Smooth muscle cell of the brain vasculature (primary cell): ENCODE results near the gene TCEAL8.

Experiments used
- DNase-seq: peaks from one replicate; pipeline ENCODE4 v3.0.0-alpha.2; 2012; ENCODE audit warnings: low read depth, low spot score

TCEAL8 gene

DNA sequence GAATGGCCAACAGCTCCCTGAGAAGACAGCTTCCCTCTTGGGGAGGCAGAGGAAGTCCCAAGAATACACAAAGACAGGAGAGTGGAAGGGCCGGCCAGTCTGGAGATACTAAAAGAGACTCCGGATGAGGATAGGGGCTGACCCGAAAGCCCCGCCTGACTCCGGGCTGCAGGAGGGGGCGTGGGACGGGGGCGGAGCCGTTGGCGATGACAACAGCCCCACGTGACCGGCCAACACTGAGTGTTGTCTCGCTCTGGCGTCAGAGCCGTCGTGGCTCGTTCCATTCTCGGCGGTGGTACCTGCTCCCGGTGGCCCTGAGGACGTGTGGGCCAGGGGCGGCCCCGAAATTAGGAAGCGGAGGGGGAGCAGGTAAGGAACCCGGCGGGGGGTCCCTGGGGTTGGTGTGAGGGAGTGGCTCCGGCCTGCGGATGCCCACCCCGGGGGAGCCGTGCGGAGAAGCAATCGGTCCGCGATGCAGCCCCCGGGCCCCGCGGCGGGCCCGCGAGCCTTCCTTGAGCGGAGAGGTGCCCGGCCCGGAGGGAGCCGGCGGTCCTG is 40.0 kb downstream of the TCEAL8 start, which contains the start of gene BEX4:
BEX4 (plus strand) TSS at position 239 of the 555 bp plus-strand sequence. CDS start 1,046 bp downstream, outside the sequence.
- peak; percentile 20 for DNase-seq

DNA sequence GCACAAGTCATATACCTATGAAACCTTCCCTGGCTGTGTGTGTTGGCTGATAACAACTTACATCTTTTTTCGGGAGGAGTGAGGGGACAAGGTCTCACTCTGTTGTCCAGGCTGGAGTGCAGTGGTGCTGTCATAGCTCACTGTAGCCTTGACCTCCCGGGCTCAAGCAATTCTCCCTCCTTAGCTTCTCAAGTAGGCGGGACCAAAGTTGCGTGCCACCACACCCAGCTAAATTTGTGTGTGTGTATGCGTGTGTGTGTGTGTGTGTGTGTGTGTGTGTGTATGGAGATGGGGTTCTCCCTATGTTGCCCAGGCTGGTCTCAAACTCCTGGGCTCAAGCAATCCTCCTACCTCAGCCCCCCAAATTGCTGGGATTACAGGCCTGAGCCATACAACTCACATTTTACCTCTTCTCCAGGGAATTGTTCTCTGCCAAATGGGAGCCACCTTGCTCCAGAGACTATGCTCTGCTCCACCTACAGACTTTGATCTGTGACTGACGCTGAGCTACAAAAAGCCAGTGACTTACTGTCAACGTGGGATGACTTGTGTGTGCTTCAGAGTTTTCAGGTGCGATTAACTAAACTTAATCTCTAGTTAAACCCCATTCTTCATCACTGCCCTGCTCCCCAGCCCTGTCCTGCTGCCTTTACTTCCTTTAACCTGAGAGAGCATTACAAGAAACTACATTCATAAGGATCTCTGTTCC is 42.1 kb downstream of the TCEAL8 start:
- no peak for DNase-seq

DNA sequence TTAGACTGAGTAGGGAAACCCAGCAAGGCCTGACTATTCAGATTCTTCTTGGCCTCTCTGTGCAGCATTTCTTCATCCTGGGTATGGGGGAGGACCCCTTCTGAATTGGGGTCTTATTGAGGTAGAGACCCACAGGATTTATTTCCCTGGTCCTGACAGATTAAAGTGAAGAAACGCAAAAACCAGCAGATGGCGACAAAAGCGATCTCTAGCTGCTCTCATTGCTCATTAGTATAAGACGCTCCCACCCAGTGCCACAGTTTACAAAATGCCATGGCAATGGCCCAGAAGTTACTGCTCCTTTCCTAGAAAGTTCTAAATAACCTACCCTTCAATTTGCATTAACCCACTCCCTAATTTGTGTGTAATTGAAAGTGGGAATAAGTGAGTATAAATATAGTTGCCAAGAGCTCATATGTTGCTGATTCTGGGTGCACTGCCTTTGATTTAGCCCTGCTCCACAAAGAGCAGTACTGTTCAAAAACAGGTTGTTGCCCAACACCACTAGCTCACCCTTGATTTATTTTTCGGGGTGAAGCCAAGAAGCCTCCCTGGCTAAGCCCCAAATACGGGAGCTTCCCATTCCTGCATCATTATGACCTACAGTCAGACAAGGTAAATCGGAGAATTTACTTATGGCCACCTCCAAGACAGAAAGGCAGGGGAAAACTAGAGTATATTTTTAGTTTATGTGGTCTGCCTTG is 43.8 kb downstream of the TCEAL8 start:
- DNase-seq = no peak

DNA sequence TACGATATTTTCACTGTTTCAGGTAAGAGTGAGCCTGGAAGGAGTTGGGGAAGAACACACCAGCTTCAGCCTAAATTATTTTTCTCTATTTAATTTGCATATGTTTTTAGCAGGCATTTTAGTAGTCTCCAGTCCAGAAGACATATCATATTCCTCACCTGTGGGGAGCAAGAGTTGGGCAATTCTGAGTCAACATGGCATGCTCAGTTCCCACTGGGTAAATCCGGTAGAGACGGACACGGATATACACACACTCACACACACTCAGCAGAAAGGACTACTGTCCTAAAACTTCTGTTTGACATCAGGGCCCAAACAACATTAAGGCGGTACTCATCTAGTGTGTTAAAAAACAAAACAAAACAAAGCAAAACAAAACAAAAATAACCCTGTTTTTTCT is 44.9 kb downstream of the TCEAL8 start:
- DNase-seq = no peak
